Erythroblast (primary cell): ENCODE data around the gene HCFC1.
A peak's percentile ranks its signal among the peaks of the same experiment; 100 is the strongest.

Experiments used
- DNase-seq, 2 experiments: peaks; one replicate each; lab custom pipeline; 2025; lab: John Stamatoyannopoulos, UW
- GATA1 ChIP-seq: IDR thresholded peaks from 2 replicates; pipeline ENCODE4 v1.6.1; 2011; ENCODE audit warnings: low read depth, mild to moderate bottlenecking, control low read depth, low read length, moderate library complexity
- POLR2A ChIP-seq: IDR thresholded peaks from 2 replicates; pipeline ENCODE4 v1.6.1; 2011; ENCODE audit warnings: mild to moderate bottlenecking, low read length

HCFC1 gene

DNA sequence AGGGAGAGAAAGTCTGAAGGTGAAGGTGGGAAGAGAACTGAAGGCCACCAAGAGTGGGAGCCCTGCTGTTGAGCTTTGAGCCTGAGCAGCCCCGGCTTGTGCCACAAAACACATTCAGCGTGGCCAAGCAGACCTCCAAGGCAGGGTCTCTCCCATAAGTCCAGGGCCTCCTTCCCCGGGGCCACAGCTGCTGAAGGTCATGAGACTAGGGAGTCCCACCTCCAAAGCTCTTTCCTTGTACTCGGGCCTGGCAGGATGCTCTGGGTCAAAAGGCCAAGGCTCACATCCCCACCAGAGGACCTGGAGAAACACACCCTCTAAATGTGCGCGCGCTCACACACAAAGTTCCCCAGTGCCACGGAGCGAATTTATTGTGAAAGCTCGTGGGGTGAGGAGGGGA is 42.0 kb downstream of the HCFC1 start:
- no peak for TF ChIP-seq POLR2A
- no peak for DNase-seq

DNA sequence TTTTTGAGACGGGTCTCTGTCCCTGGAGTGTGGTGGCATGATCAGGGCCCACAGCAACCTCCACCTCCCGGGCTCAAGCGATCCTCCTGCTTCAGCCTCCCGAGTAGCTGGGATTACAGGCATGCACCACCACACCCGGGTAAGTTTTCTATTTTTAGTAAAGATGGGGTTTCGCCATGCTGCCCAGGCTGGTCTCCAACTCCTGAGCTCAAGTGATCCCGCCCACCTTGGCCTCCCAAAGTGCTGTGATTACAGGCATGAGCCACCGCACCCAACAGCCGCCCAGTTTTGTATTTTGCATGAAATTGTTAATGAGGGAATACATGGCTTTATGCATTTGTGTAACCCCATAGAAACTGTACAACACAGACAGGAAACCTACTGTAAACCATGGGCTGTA is 42.8 kb downstream of the HCFC1 start:
- DNase-seq = no peak
- no peak for TF ChIP-seq POLR2A
- no peak for TF ChIP-seq GATA1

DNA sequence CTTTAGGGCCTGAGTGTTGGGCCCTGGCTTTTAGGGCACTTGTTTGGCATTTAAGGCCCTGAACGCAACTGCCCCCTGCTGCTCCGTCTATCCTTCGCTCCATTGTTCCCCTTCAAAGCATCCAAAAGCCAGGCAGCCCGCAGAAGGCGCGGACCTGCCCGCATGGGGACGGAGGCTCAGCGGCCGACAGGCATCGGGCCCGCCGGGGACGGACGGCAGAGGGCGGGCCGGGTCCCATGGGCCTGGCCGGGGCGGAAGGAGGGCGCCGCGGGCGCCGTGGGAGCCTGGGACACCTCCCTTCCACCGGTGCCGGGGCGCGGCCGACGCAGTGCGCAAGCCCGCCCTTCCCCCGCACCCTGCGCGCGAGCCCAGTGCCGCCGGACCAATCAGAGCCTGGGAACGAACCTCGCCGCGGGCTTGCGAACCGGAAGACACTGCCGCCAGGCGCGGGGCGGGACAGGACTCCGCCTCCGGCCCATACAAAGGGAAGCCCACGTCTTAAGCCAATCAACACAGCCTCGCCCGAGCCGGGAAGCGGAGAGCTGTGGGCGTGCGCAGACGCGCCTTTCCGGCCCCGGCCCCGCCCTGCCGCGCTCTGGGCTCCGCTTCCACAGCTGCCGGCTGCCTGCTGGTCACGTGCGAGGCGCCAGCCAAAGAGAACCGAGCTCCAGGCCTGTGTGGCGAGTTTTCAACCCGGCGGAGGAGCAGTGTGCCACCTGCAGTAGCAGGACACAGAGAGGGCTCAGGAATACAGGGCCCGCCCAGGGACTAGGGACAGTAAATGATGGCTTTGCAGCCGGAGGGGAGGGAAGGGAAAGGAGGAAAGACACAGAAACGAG is 43.5 kb downstream of the HCFC1 start:
- TF ChIP-seq GATA1 (no peak), POLR2A (peak; percentile 83)
- peak; percentile 97 for DNase-seq

DNA sequence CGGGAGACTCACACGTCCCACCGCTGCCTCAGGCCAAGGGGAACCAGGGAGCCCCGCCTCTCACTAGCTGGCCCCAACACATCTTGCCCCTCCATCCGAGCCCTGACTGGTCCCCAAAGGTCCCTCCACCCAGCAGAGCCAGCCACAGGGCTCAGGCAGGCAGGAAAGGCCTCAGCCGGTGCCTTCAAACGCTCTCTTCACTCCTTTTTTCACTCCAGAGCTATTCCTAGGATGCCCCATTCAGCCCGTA is 44.0 kb downstream of the HCFC1 start:
- DNase-seq = peak; percentile 60 to 63
- TF ChIP-seq GATA1 = no peak
- no peak for TF ChIP-seq POLR2A

DNA sequence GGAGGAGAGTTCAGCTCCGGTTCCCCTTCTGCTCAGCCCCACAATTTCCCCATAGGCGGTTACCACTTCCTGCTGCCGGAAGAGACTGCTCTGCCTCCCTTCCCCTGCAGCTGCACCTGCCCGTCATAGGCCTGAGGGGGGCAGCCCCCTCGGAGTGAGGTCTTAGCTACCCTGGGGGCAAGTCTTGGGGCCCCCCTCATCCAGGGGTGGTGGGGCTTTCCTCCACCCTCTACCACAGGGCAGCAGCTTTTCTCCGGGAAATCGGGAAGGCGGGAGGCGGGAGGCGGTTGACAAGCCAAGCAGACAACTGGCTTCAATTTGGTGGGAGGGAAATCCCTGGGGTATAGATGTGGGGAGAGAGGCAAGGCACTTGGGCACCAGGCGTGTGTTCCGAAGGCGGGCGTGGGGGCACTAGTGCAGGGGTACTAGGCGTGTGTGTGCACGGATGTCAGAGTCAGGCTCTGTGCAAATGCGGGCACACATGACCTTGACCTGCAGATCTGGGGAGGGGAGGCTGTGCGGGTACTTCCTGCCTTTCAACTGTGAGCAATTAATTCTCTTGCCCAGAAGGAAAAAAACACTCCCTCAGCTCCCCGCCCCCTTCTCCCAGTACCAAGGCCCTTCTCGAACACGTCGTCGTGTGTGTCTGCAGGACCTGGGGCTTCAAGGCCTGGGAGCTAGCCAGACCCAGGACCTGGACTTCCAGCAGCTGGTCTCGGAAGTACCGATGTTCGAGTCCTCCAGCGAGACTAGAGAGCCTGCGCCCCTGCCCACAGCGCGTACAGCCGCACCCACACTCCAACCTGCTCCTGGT is 44.6 kb downstream of the HCFC1 start:
- DNase-seq = peak; percentile 30 to 35
- TF ChIP-seq POLR2A (no peak), GATA1 (no peak)

DNA sequence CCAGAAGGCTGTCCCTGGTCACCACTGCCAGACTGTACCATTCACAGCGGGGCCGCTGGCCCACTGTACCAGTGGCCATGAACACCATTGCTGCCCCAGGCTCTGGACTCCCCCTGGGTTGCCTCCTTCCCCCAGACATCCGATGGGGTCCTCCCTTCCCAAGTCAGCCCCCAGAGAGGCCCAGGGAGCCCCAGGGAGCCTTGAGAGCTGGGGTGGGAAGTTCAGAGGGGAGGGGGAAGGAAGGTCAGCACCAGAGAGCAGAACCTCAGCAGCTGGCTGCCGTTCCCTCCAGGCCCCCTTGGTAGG is 45.1 kb downstream of the HCFC1 start:
- TF ChIP-seq GATA1 (no peak), POLR2A (no peak)
- no peak for DNase-seq

DNA sequence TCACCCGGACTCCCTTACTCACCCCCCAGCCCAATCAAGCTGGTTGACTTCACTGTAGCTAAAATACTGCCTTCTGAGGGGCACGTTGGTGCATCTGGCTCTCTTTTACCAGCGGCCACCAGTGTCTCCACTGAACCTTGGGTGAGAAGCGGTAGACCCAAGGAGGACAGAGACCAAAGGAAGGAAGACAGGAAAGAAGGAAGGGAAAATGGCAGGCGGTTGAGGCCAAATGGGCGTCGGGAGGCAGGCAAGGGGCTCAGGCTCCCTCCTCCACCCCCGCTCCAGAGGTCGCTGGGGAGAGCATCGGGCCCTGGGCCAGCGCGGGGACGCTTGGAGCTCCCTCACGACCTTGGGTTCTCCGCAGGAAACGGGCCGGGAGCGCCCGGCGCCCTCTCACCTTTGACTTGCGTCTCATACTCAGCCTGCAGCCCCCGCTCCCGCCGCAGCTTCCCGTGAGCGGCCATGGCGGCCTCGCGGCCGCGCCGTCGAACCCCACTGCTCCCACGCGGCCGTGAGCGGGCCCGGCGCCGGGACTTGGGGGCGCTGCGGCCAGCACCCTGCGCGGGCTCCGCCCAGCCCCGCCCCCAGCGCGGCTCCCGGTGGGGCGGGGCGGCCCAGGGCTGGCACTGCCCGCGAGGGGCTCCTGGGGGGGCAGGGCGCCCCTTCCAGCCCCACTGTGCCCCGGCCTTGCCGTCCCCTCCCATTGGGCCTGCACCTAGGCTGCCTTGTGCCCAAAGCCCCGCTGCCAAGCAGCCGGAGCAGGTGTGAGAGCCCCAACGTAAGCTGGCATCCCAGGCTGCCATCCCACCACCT is 45.7 kb downstream of the HCFC1 start, which contains the start of gene ARHGAP4:
TSS of gene ARHGAP4 (minus strand) at position 526 of the 813 bp plus-strand sequence. CDS start at position 464, 62 bp downstream.
- TF ChIP-seq GATA1 (no peak), POLR2A (peak; percentile 57)
- peak; percentile 44 to 56 for DNase-seq

DNA sequence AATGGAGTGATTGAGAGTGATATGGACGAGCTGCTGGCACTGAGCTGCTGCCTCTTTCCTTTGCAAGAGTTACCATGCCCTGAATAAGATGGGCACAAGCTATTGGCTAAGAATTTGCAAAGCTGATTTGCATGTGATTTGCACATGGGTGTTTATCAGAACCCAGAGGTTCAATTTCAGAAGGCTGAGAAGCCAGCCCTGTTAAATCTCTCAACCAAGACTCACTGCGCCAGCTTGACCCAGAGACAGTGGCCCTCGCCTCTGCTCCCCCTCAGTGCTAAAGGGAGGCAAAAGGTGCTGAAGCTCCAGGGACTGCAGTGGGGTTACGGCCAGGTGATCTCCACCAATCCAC is 46.3 kb downstream of the HCFC1 start:
- no peak for DNase-seq
- TF ChIP-seq GATA1 (no peak), POLR2A (no peak)

DNA sequence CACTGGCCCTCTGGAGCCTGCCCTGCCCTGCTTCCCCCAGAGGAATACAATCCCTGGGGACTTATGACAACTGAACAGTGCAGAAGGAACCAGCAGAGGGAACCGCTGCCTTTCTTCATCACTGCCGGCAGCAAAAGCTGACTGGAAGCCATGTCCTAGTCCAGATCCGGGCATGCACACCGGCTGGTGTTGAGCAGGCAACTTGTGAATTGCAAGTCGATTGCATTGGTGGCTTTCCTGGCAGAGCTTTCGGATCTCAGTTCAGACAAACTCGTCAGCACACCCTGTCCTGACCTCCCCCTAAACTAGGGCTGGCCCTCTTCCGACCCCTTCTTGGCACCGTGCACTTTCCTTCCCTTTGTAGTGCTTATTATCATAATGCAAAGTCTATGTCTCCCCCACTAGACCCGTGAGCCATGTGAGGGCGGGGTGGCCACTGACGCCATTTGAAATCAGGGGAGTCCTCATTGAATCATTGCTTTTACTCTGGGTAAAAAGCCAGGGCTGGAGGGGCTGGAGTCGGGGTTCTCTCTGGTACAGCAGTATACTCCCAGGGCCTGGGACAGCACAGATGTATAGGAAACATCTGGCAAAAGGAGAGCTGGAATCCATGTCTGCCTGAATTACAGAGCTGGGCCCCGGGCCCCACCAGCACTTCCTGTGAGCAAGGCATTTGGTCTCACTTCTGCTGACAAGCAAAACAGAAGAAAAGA is 47.3 kb downstream of the HCFC1 start:
- DNase-seq = peak; percentile 48 to 54
- no peak for TF ChIP-seq GATA1
- no peak for TF ChIP-seq POLR2A

DNA sequence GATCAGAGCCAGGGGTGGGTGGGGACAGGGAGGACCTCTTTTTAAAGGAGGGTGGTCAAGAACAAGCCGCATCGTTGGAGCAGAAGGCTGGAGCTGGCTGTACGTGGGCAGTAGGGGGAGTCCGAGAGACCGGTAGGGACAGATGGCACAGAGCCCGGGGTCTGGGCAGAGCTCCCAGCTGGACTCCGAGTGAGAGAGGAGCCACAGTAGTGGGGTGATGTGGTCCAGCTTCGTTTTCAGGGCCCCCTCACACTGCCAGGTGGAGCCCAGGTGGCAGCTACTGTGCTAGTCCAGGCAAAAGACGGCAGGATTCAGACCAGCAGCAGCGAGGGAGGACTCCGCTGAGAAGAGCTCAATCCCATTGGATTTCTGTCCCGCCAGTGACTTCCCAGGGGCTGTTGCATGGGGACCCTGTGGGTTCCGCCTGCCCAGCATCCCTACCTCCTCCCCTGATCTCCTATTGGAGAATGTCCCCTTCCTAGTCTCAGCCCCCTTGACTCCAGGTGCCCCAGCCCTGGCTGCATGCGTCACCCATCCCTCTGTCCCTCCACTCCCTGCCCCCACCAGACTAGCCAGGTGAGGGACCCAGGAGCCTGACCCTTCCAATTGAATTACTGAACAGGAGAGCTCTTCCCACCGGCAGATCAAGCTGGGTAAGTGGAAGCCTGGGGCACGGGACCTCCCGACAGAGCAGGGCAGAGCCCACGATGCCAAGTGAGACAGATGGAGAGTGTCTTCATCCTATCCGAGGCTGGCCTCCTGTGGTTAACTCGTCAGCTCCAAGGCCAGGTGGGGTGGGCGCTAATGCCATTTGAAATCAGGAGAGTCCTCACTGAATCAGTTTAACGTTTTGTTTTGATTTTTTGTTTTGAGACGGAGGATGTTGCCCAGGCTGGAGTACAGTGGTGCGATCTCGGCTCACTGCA is 48.4 kb downstream of the HCFC1 start:
- peak in 1 of 2 experiments; percentile 27 for DNase-seq
- no peak for TF ChIP-seq GATA1
- TF ChIP-seq POLR2A = no peak

DNA sequence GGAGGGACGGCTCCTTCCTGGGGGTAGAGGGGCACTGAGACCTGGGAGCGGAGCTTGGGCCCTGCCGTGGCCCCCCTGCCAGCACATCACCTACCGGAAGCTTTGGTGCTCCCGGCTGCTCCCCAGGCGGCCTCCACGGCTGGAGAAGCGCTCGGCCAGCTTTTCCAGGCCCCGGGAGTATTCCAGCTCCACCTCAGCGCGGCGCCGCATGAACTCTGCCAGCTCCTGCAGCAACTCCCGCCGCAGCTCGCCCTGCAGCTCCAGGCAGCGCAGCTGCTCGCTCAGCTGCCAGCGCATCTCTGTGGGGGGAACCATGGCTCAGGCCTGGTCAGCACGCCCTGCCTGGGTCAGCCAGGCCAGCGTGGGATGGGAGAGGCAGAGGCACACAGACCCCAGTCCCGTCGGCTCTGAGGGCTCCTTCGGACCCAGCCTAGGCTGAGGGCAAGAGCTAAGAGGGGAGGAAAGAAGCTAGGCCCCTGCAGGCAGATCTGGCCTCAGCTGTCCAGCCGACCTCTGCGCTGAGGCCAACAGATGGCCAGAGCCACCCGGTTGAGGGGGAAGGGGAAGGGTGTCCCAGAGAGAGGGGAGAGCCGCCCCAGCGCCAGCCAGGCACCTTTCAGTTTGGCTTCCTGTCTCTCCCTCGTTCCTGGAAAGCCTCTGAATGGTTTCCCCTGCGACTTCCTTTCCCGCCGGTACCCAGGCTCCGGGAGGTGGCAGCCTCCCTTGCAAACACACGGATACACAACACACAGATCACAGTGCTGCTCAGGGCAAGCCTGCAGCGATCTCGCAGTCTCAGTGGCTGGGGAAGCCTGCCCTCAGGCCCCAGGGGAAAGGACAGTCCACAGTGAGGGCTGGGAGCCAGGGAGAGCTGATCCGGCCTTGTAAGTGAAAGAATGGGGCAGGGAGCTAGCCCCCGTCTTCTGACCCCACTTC is 49.8 kb downstream of the HCFC1 start:
- TF ChIP-seq POLR2A = no peak
- TF ChIP-seq GATA1 = no peak
- no peak for DNase-seq
